SK-N-SH (cell line): ENCODE measurements around the gene EMX1. TPM values are rescaled to one million over a fixed set of nuclear protein-coding genes. Genes with fewer than 3 reads are reported as not detected.

Experiments used
- CTCF ChIA-PET: fragments of 300-600, 350-600 bp; formaldehyde crosslinking; extraction: SDS; loops from one replicate; lab custom pipeline; 2021; lab: Yijun Ruan, JAX
- POLR2A ChIA-PET: fragments of 350-600 bp; sonication (Branson Sonifier 250); formaldehyde crosslinking; extraction: SDS; loops from one replicate; lab custom pipeline; 2020; ENCODE audit warnings: antibody characterized with exemption, inconsistent platforms; lab: Yijun Ruan, JAX
- DNase-seq: peaks from one replicate; pipeline ENCODE4 v3.0.0; 2012
- H2AFZ ChIP-seq: fragments of 200-600 bp; sonication (generic); 2 replicates; pipeline ENCODE4 v1.8.1; 2016; ENCODE audit warnings: antibody characterized with exemption, mild to moderate bottlenecking, low read depth
- H3F3A ChIP-seq: fragments of 200-600 bp; sonication (generic); replicated peaks from 2 replicates; pipeline ENCODE3; 2016; ENCODE audit warnings: antibody characterized with exemption, mild to moderate bottlenecking; ENCODE audit not compliant: insufficient read depth
- H3K27ac ChIP-seq, 2 experiments: fragments of 200-500 bp in 1 of 2; fragments of 200-600 bp in 1 of 2; sonication (Bioruptor generic) in 1 of 2; sonication (generic), shearing (Covaris generic) in 1 of 2; 2 replicates each; pipeline versions ENCODE4 v1.5.1 to v1.6.1; 2014 to 2016; ENCODE audit warnings: low read depth in 2 of 2, inconsistent platforms in 1 of 2, low read length in 1 of 2, mild to moderate bottlenecking in 1 of 2, mixed read lengths in 1 of 2
- H3K27me3 ChIP-seq: fragments of 200-600 bp; sonication (generic), shearing (Covaris generic); 2 replicates; pipeline ENCODE4 v1.6.1; 2016; ENCODE audit warnings: mixed run types; ENCODE audit not compliant: insufficient read depth
- H3K36me3 ChIP-seq, 2 experiments: fragments of 200-500 bp in 1 of 2; fragments of 200-600 bp in 1 of 2; sonication (Bioruptor generic) in 1 of 2; sonication (generic) in 1 of 2; replicated peaks in 1 of 2; 2 replicates each; pipeline versions ENCODE3 to v1.5.1; 2014 to 2016; ENCODE audit warnings: low read length in 1 of 2, mild to moderate bottlenecking in 1 of 2; ENCODE audit not compliant: insufficient read depth in 2 of 2, control insufficient read depth in 1 of 2
- H3K4me1 ChIP-seq, 2 experiments: fragments of 200-500 bp in 1 of 2; fragments of 200-600 bp in 1 of 2; sonication (Bioruptor generic) in 1 of 2; sonication (generic), shearing (Covaris generic) in 1 of 2; 2 replicates each; pipeline versions ENCODE4 v1.5.1 to v1.6.1; 2014 to 2016; ENCODE audit warnings: low read depth in 1 of 2, low read length in 1 of 2, mixed run types in 1 of 2; ENCODE audit not compliant: insufficient read depth in 2 of 2, control insufficient read depth in 1 of 2
- H3K4me2 ChIP-seq: fragments of 200-600 bp; sonication (generic), shearing (Covaris generic); 2 replicates; pipeline ENCODE4 v1.6.1; 2017; ENCODE audit warnings: mixed run types
- H3K4me3 ChIP-seq, 2 experiments: fragments of 200-500 bp in 1 of 2; fragments of 200-600 bp in 1 of 2; sonication (Bioruptor generic) in 1 of 2; sonication (generic), shearing (Covaris generic) in 1 of 2; 2 replicates each; pipeline versions ENCODE4 v1.5.1 to v1.8.1; 2014 to 2016; ENCODE audit warnings: low read depth in 2 of 2, inconsistent platforms in 1 of 2, low read length in 1 of 2, mild to moderate bottlenecking in 1 of 2, mixed read lengths in 1 of 2, moderate library complexity in 1 of 2
- H3K79me2 ChIP-seq: fragments of 200-600 bp; sonication (generic); 2 replicates; pipeline ENCODE4 v1.8.1; 2017; ENCODE audit warnings: mild to moderate bottlenecking; ENCODE audit not compliant: insufficient read depth
- H3K9ac ChIP-seq: fragments of 200-600 bp; sonication (generic); 2 replicates; pipeline ENCODE4 v1.6.1; 2017; ENCODE audit warnings: mixed run types
- H3K9me2 ChIP-seq: fragments of 200-600 bp; sonication (generic); 2 replicates; pipeline ENCODE4 v1.6.1; 2017; ENCODE audit warnings: mixed run types
- H3K9me3 ChIP-seq: fragments of 200-600 bp; sonication (generic); 2 replicates; pipeline ENCODE4 v1.6.1; 2017; ENCODE audit warnings: mixed run types, mild to moderate bottlenecking, moderate library complexity
- H4K20me1 ChIP-seq: fragments of 200-600 bp; sonication (generic); 2 replicates; pipeline ENCODE4 v1.6.1; 2017; ENCODE audit warnings: mild to moderate bottlenecking, mixed run types; ENCODE audit not compliant: insufficient read depth
- CHD2 ChIP-seq: fragments of 150-350 bp; IDR thresholded peaks from 2 replicates; pipeline ENCODE4 v1.6.1; 2018; ENCODE audit warnings: low read length; ENCODE audit not compliant: partially characterized antibody
- ELF1 ChIP-seq: IDR thresholded peaks from 2 replicates; pipeline ENCODE4 v1.4.0; 2012
- EP300 ChIP-seq, 2 experiments: IDR thresholded peaks; 2 replicates each; pipeline versions ENCODE4 v1.4.0 to v1.6.1; 2012; ENCODE audit warnings: borderline replicate concordance in 1 of 2, low read depth in 1 of 2, low read length in 1 of 2
- FOSL2 ChIP-seq: IDR thresholded peaks from 2 replicates; pipeline ENCODE4 v1.4.0; 2012; ENCODE audit warnings: low read depth, mild to moderate bottlenecking, moderate library complexity, borderline replicate concordance
- FOXM1 ChIP-seq: IDR thresholded peaks from 2 replicates; pipeline ENCODE4 v1.4.0; 2012; ENCODE audit warnings: low read depth, mild to moderate bottlenecking
- GABPA ChIP-seq: IDR thresholded peaks from 2 replicates; pipeline ENCODE4 v1.4.0; 2012; ENCODE audit warnings: low read depth, mild to moderate bottlenecking
- JUND ChIP-seq: IDR thresholded peaks from 2 replicates; pipeline ENCODE4 v1.4.0; 2012
- MEF2A ChIP-seq: IDR thresholded peaks from 2 replicates; pipeline ENCODE4 v1.4.0; 2012; ENCODE audit warnings: low read depth, borderline replicate concordance
- NFIC ChIP-seq: IDR thresholded peaks from 2 replicates; pipeline ENCODE4 v1.4.0; 2012; ENCODE audit warnings: borderline replicate concordance
- POLR2AphosphoS5 ChIP-seq: IDR thresholded peaks from 2 replicates; pipeline ENCODE4 v1.6.1; 2012; ENCODE audit warnings: low read depth, low read length
- RFX5 ChIP-seq: IDR thresholded peaks from 2 replicates; pipeline ENCODE4 v1.6.1; 2012; ENCODE audit warnings: mild to moderate bottlenecking, improper control_type of control experiment, low read length
- WGBS: methylation state at CpG from one replicate; pipeline ENCODE4 v1.1.6; 2017; ENCODE audit warnings: low lambda C conversion rate; 5-methylcytosine and 5-hydroxymethylcytosine counted together
- polyA plus RNA-seq, 3 experiments: library from polyadenylated mRNA; depleted of rRNA; stranded (reverse); fragments of >200 nt; gene quantifications; 2 replicates each; pipeline ENCODE4 v1.2.3, GENCODE V29; 2012
- TF ChIP-seq, protein P1 (sequence below): fragments of 200-600 bp; sonication (generic); IDR thresholded peaks from 2 replicates; pipeline ENCODE4 v1.6.1; 2017; ENCODE audit warnings: antibody characterized with exemption, mild to moderate bottlenecking, moderate library complexity
- TF ChIP-seq, protein P2 (sequence below): IDR thresholded peaks from 2 replicates; pipeline ENCODE4 v1.4.0; 2012; ENCODE audit warnings: low read depth
- TF ChIP-seq, protein P3 (sequence below): fragments of 150-350 bp; IDR thresholded peaks from 2 replicates; pipeline ENCODE4 v1.6.1; 2016; ENCODE audit warnings: mild to moderate bottlenecking, low read depth, low read length

EMX1 gene
- polyA plus RNA-seq, 1 of the 3 experiments (the other 2 are of a cell fraction) = not detected

DNA sequence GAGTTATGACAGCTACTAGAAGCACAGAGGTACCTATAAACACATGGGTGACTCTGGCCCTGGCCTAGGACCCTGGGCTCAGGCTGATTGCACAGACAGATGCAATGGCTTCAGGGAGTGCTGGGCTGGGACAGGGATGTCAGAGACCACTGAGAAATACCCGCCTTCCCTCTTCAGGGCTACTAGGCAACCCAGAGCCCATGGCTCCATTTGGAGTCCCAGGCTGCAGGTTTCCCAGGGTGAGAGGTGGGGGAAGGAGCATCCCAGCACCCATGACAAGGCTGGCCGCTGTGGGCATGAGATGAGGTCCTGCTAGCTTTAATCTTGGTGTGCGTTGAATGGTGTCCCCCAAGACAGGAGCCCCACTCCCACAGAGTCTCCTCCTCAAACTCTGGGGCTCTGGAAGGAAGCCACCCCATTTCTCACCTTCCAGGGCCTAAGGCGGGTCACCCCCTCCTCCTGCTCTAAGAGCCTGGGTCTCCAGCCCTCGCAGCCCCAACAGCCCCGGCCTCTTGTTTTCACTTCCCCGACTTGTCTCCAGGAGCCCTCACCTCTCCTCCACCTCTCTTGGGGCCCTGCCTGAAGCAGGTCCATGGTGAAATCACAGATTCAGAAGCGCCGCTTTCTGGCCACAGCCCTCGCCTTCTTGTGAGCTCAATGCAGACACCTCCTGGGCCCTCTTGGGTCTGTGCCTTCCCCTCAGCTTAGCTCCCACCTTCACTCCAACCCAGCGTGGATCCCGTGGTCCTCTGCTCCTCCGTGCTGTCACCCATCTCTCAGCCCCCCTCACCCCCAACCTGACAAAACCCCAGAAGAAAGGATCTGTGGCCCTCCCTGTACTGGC, 41.4 kb downstream of the EMX1 start:
- WGBS = 92% methylated on average over 12 of the region's 13 CpGs
- CTCF ChIA-PET = interaction anchor here (1.0 to 1.8 kb wide), 3 partner anchors 11 to 66 kb away, joined by 3 to 5 read pairs (median 4); no protein-coding TSS in a partner anchor
- POLR2A ChIA-PET = no interaction called here

GRCh38 chr2:72959554-72959953, 42.2 kb downstream of the EMX1 start:
- peaks cover 0 to 7% of the 10 kb centered on the region in 2 experiments; a peak in 1 of 4 replicates for H3K4me1 ChIP-seq
- POLR2A ChIA-PET = no interaction called here
- no peak overlapping the region for H3K9ac ChIP-seq
- H3K9me3 ChIP-seq = no peaks in the 10 kb centered on the region
- no peak overlapping the region for H2AFZ ChIP-seq
- no peak overlapping the region for H3K4me2 ChIP-seq
- CTCF ChIA-PET = no interaction called here
- no peaks in the 10 kb centered on the region for H3K79me2 ChIP-seq
- H3K36me3 ChIP-seq = no peaks in the 10 kb centered on the region
- H3K27ac ChIP-seq = no peak overlapping the region
- no peak overlapping the region for H3K4me3 ChIP-seq
- H3K9me2 ChIP-seq = no peaks in the 10 kb centered on the region
- DNase-seq = no peak
- no peaks in the 10 kb centered on the region for H3K27me3 ChIP-seq
- WGBS = 91% methylated on average over 8 of the region's 8 CpGs
- H3F3A ChIP-seq = no peaks in the 10 kb centered on the region
- no peaks in the 10 kb centered on the region for H4K20me1 ChIP-seq
- TF ChIP-seq GABPA (no peak), FOXM1 (no peak), RFX5 (no peak), FOSL2 (no peak), CHD2 (no peak), ELF1 (no peak), POLR2AphosphoS5 (no peak), JUND (no peak)
- TF ChIP-seq, protein P1, sequence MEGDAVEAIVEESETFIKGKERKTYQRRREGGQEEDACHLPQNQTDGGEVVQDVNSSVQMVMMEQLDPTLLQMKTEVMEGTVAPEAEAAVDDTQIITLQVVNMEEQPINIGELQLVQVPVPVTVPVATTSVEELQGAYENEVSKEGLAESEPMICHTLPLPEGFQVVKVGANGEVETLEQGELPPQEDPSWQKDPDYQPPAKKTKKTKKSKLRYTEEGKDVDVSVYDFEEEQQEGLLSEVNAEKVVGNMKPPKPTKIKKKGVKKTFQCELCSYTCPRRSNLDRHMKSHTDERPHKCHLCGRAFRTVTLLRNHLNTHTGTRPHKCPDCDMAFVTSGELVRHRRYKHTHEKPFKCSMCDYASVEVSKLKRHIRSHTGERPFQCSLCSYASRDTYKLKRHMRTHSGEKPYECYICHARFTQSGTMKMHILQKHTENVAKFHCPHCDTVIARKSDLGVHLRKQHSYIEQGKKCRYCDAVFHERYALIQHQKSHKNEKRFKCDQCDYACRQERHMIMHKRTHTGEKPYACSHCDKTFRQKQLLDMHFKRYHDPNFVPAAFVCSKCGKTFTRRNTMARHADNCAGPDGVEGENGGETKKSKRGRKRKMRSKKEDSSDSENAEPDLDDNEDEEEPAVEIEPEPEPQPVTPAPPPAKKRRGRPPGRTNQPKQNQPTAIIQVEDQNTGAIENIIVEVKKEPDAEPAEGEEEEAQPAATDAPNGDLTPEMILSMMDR = no peak
- TF ChIP-seq, protein P2, sequence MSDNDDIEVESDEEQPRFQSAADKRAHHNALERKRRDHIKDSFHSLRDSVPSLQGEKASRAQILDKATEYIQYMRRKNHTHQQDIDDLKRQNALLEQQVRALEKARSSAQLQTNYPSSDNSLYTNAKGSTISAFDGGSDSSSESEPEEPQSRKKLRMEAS = no peak

More for the DNA sequence above, 41.4 kb downstream of the EMX1 start:
- no peak overlapping the region for H3K4me2 ChIP-seq
- no peak overlapping the region for H2AFZ ChIP-seq
- peaks cover 0 to 6% of the 10 kb centered on the region in 2 experiments; a peak in 1 of 4 replicates for H3K4me1 ChIP-seq
- no peaks in the 10 kb centered on the region for H3K9me2 ChIP-seq
- H3K9me3 ChIP-seq = no peaks in the 10 kb centered on the region
- no peaks in the 10 kb centered on the region for H3F3A ChIP-seq
- H3K4me3 ChIP-seq = no peak overlapping the region
- no peaks in the 10 kb centered on the region for H3K79me2 ChIP-seq
- no peaks in the 10 kb centered on the region for H4K20me1 ChIP-seq
- H3K9ac ChIP-seq = no peak overlapping the region
- TF ChIP-seq, protein P3, sequence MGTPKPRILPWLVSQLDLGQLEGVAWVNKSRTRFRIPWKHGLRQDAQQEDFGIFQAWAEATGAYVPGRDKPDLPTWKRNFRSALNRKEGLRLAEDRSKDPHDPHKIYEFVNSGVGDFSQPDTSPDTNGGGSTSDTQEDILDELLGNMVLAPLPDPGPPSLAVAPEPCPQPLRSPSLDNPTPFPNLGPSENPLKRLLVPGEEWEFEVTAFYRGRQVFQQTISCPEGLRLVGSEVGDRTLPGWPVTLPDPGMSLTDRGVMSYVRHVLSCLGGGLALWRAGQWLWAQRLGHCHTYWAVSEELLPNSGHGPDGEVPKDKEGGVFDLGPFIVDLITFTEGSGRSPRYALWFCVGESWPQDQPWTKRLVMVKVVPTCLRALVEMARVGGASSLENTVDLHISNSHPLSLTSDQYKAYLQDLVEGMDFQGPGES = no peak
- TF ChIP-seq EP300 (IDR thresholded peaks at IDR 0.05; ENCODE audit: borderline replicate concordance in 1 of 2, low read depth in 1 of 2, low read length in 1 of 2) (no peak), NFIC (no peak), MEF2A (no peak), GABPA (no peak)
- TF ChIP-seq, all 33 proteins: peak for 0
- Histone ChIP-seq H3K27me3 (no peaks in the 10 kb centered on the region), H3K27ac (no peak overlapping the region), H3K36me3 (no peaks in the 10 kb centered on the region)
- DNase-seq = no peak
